ENCODE data around the gene SC5D. TPM values are rescaled to one million over a fixed set of nuclear protein-coding genes. Genes with fewer than 3 reads are reported as not detected.

The SC5D gene
- total and polyA plus RNA-seq, 2 of the 8 experiments (the other 6 are each of a cell fraction or from before 2014, with no cell fraction given): 73.9 to 90.3 TPM

- Histone ChIP-seq H3K18ac (ENCODE audit: extremely low read depth, low read length) (no peak overlapping the region), H3K4me1 (replicated peaks in 1 of 4; ENCODE audit: control insufficient read depth in 3 of 4, insufficient read depth in 4 of 4, low read length in 3 of 4) (no peaks in the 10 kb centered on the region), H3K27ac (ENCODE audit: low read depth, low read length) (no peak overlapping the region), H3K4me3 (ENCODE audit: extremely low read depth in 1 of 4, insufficient read depth in 2 of 4, low read depth in 3 of 4, low read length in 4 of 4) (no peak overlapping the region), H3K14ac (ENCODE audit: insufficient read length) (no peak overlapping the region), H2BK12ac (ENCODE audit: low read depth, low read length) (no peak overlapping the region), H3K4me2 (ENCODE audit: insufficient read depth in 1 of 2, low read depth in 2 of 2, low read length in 2 of 2) (no peak overlapping the region), H3K9me3 (ENCODE audit: insufficient read depth in 2 of 2, low read depth in 1 of 2, low read length in 1 of 2) (no peaks in the 10 kb centered on the region), H3K36me3 (ENCODE audit: control insufficient read depth in 2 of 4, insufficient read depth in 4 of 4, low read length in 3 of 4) (no peaks in the 10 kb centered on the region), H2BK20ac (ENCODE audit: low read length) (no peak overlapping the region), H4K5ac (ENCODE audit: insufficient read length, low read depth, low read length) (no peak overlapping the region), H2BK5ac (ENCODE audit: low read depth, low read length) (no peak overlapping the region), H3K27me3 (replicated peaks in 1 of 4; ENCODE audit: control insufficient read depth in 3 of 4, extremely low read depth in 1 of 4, insufficient read depth in 3 of 4, low read length in 3 of 4) (no peaks in the 10 kb centered on the region; a peak in 1 of 7 replicates), H3K4ac (replicated peaks; ENCODE audit: insufficient read length, low read depth, low read length) (no peak overlapping the region), H2BK15ac (ENCODE audit: low read length) (no peak overlapping the region), H3K9ac (replicated peaks in 1 of 4; ENCODE audit: extremely low read depth in 1 of 4, low read depth in 3 of 4, low read length in 3 of 4) (no peak overlapping the region), H4K91ac (replicated peaks; ENCODE audit: insufficient read length, low read length) (no peak overlapping the region), H2AK5ac (ENCODE audit: low read depth, low read length) (no peak overlapping the region), H2BK120ac (replicated peaks; ENCODE audit: low read depth, low read length) (no peak overlapping the region), H3K79me1 (ENCODE audit: low read depth, low read length) (no peaks in the 10 kb centered on the region), H3K56ac (replicated peaks; ENCODE audit: insufficient read length, low read depth, low read length) (no peak overlapping the region), H3K23me2 (ENCODE audit: low read depth, low read length) (peaks cover 4% of the 10 kb centered on the region; the same call in 1 of the 2 replicates), H2AFZ (ENCODE audit: low read length) (peak overlapping the region; percentile 16; the same call in 1 of the 2 replicates), H3K23ac (ENCODE audit: insufficient read length) (no peak overlapping the region), H3K79me2 (ENCODE audit: control insufficient read depth in 1 of 2, insufficient read depth in 2 of 2, low read length in 2 of 2) (no peaks in the 10 kb centered on the region), H4K8ac (ENCODE audit: extremely low read depth, insufficient read depth, low read length) (peak overlapping the region; percentile 42; the same call in 1 of the 2 replicates), H4K20me1 (replicated peaks in 1 of 2; ENCODE audit: control insufficient read depth in 1 of 2, insufficient read depth in 2 of 2, low read length in 2 of 2) (no peaks in the 10 kb centered on the region)
- DNase-seq (ENCODE audit: low read depth in 1 of 2, low spot score in 2 of 2) (no peak), FAIRE-seq (no peak)
- ChIA-PET POLR2A (ENCODE audit: partially characterized antibody) (no interaction called here), CTCF (ENCODE audit: partially characterized antibody) (interaction anchor here (1.1 kb wide), 2 partner anchors 13 to 48 kb away, joined by 3 read pairs; no protein-coding TSS in a partner anchor)
- WGBS, 2 experiments (ENCODE audit: extremely low coverage in 1 of 2, insufficient coverage in 1 of 2, insufficient read length in 1 of 2, insufficient replicate concordance in 2 of 2, low coverage in 1 of 2, low lambda C conversion rate in 2 of 2, missing lambda C conversion rate in 1 of 2): 91% methylated on average over 19 of the region's 19 CpGs; no CpG with 5 or more reads in 1 of the 2 experiments
- TF ChIP-seq HDAC6 (IDR thresholded peaks at IDR 0.05; ENCODE audit: low read depth, low read length) (no peak), SIX5 (IDR thresholded peaks at IDR 0.05; ENCODE audit: low read depth, low read length) (no peak), SIRT6 (IDR thresholded peaks at IDR 0.05; ENCODE audit: low read length) (no peak), KDM4A (IDR thresholded peaks at IDR 0.05; ENCODE audit: low read depth, low read length, severe bottlenecking) (no peak), RFX5 (IDR thresholded peaks at IDR 0.05; ENCODE audit: borderline replicate concordance, low read depth, low read length) (no peak), CREB1 (IDR thresholded peaks at IDR 0.05) (no peak), CBX5 (IDR thresholded peaks at IDR 0.05; ENCODE audit: low read depth, low read length) (no peak), RNF2 (IDR thresholded peaks at IDR 0.05; ENCODE audit: borderline replicate concordance, low read depth, low read length, missing control alignments, poor library complexity, severe bottlenecking) (no peak), TAF7 (optimal IDR thresholded peaks at IDR 0.05; ENCODE audit: borderline replicate concordance, low read depth, low read length) (no peak), SUZ12 (IDR thresholded peaks at IDR 0.05; ENCODE audit: low read length) (no peak), EZH2 (IDR thresholded peaks at IDR 0.05; ENCODE audit: low read depth, low read length, severe bottlenecking) (no peak), RAD21 (IDR thresholded peaks at IDR 0.05 in 1 of 2, conservative IDR thresholded peaks at IDR 0.05 in 1 of 2; ENCODE audit: low read depth in 2 of 2, low read length in 2 of 2) (no peak)
These were observed 38.3 kb downstream of the SC5D start for GRCh38 chr11:121330614-121331435.

Data from H1 (cell line).